Right lobe of liver (tissue), 4 donors: Measurements from ENCODE around the gene KCNN3.

ENCODE experiments used
- POLR2A ChIP-seq: fragments of 450-650 bp; IDR thresholded peaks from one replicate; pipeline ENCODE4 v1.6.1; 2017; ENCODE audit warnings: antibody characterized with exemption, mild to moderate bottlenecking
- TF ChIP-seq, protein P1 (sequence below), 4 donors: fragments of 200-600 bp in 3 of 4; fragments of 450-650 bp in 1 of 4; IDR thresholded peaks; one replicate each; pipeline versions ENCODE4 v1.5.1 to v1.8.0; 2016 to 2022; ENCODE audit warnings: antibody characterized with exemption in 4 of 4, mild to moderate bottlenecking in 2 of 4
- donor health status: DM: no; HTN: no; CAD: no.
- donor health status: DM: no; HTN: no; CAD: no.
- donor health status: DM: no; HTN: yes; CAD: no.

DNA sequence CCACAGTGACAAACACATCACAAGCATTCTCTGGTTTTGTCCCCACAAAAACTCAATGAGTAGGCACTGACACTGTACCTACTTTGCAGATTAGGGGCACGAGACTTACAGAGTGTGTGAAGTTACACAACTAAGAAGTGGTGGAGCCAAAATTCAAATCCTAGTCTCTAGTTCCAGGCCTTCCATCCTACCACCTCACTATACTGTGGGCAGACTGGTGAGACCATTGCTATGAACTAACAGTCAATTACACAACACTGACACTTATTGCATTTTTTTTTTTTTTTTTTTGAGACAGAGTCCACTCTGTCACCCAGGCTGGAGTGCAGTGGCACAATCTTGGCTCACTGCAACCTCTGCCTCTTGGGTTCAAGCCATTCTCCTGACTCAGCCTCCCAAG, 71.4 kb downstream of the KCNN3 start:
- TF ChIP-seq, protein P1, sequence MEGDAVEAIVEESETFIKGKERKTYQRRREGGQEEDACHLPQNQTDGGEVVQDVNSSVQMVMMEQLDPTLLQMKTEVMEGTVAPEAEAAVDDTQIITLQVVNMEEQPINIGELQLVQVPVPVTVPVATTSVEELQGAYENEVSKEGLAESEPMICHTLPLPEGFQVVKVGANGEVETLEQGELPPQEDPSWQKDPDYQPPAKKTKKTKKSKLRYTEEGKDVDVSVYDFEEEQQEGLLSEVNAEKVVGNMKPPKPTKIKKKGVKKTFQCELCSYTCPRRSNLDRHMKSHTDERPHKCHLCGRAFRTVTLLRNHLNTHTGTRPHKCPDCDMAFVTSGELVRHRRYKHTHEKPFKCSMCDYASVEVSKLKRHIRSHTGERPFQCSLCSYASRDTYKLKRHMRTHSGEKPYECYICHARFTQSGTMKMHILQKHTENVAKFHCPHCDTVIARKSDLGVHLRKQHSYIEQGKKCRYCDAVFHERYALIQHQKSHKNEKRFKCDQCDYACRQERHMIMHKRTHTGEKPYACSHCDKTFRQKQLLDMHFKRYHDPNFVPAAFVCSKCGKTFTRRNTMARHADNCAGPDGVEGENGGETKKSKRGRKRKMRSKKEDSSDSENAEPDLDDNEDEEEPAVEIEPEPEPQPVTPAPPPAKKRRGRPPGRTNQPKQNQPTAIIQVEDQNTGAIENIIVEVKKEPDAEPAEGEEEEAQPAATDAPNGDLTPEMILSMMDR (IDR thresholded peaks at IDR 0.05), result no peak
- TF ChIP-seq POLR2A, result no peak
